OCI-LY3 (cell line): ENCODE results near the gene PI4KB.

Source experiments
- EZH2phosphoT487 ChIP-seq: fragments of 200-600 bp; shearing (Covaris generic); IDR thresholded peaks from 2 replicates; pipeline ENCODE4 v1.6.1; 2018; ENCODE audit warnings: antibody characterized with exemption, mixed run types, low read depth
- TF ChIP-seq, protein P1 (sequence below): fragments of 200-600, 300-600 bp; sonication (generic); IDR thresholded peaks from 2 replicates; pipeline ENCODE4 v1.5.1; 2014; ENCODE audit warnings: antibody characterized with exemption, low read length, low read depth

DNA sequence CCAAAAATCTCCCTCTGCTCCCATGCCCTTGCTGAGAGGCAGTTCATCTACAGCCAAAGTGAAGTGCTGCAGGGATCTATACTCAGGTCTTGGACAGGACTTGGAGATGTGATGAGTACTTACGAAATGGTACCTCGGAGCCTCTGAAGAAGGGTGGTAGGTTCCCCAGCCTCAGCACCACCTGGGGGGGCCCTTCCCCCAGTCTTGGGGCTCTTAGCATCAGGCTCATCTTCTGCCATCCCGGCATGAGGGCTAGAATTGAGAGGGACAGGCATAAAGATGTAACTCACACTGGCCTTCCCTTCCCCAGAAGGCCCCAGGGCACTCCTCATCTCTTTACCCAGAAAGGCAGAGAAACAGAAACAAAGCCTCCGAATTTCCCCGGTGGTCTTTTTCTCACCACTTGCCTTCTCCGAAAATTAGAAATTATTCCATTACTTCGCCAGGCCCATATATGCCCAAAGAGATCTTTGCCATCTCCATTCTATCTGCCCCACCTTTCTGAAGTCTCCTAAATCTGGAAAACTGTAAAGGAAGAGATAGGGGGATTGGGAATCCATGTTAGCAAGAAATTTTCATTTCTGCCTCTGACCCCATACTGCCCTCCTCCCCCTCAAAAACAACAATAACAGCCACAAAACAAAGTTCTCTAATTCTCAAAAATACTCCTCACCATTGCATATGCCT lies 19.0 kb upstream of the PI4KB start:
- TF ChIP-seq, protein P1, sequence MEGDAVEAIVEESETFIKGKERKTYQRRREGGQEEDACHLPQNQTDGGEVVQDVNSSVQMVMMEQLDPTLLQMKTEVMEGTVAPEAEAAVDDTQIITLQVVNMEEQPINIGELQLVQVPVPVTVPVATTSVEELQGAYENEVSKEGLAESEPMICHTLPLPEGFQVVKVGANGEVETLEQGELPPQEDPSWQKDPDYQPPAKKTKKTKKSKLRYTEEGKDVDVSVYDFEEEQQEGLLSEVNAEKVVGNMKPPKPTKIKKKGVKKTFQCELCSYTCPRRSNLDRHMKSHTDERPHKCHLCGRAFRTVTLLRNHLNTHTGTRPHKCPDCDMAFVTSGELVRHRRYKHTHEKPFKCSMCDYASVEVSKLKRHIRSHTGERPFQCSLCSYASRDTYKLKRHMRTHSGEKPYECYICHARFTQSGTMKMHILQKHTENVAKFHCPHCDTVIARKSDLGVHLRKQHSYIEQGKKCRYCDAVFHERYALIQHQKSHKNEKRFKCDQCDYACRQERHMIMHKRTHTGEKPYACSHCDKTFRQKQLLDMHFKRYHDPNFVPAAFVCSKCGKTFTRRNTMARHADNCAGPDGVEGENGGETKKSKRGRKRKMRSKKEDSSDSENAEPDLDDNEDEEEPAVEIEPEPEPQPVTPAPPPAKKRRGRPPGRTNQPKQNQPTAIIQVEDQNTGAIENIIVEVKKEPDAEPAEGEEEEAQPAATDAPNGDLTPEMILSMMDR, result peak; percentile 38
- no peak for TF ChIP-seq EZH2phosphoT487
